ENCODE measurements around the gene GNG7.
"Not testable (repeated sequence)": the region's sequence is repeated elsewhere in the genome, so short reads cannot be mapped to it uniquely, and the experiment has no call there.

The GNG7 gene

DNA sequence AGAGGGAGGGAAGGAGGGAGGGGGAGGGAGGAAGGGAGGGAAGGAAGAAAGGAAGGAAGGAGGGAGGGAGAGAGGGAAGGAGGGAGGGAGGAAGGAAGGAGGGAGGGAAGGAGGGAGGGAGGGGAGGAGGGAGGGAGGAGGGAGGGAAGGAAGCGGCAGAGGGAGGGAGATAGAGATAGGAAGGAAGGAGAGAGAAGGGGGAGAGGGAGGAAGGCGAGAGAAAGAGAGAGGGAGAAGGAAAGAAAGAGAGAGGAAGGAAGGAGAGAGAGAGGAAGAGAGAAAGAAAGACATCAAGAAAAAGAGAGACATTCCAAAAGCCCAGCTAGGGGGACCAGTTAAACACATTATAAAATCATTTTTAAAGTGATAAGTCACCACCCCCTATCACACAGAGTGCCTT is 62.5 kb downstream of the GNG7 start:
- no peak for DNase-seq

DNA sequence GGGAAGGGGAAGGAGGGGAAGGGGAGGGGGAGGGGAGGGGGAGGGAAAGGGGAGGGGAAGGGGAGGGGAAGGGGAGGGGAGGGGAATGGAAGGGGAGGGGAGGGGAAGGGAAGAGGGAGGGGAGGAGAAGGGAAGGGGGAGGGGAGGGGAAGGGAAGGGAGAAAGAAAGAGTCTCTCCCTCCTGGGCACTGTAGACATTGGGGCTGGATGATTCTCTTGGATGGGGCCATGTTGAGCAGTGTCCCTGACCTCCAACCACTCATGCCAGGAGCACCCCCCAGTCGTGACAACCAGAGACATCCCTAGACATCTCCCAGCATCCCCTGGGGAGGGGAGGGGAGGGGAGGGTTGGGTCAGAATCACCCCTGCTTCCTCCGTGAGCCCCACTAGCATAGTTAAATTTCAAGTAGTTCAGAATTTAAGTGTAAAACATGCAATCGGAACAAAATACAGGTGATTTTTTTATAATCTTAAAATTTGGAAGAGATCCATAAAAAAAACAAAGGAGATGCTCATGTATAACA is 64.0 kb downstream of the GNG7 start:
- no peak for DNase-seq

DNA sequence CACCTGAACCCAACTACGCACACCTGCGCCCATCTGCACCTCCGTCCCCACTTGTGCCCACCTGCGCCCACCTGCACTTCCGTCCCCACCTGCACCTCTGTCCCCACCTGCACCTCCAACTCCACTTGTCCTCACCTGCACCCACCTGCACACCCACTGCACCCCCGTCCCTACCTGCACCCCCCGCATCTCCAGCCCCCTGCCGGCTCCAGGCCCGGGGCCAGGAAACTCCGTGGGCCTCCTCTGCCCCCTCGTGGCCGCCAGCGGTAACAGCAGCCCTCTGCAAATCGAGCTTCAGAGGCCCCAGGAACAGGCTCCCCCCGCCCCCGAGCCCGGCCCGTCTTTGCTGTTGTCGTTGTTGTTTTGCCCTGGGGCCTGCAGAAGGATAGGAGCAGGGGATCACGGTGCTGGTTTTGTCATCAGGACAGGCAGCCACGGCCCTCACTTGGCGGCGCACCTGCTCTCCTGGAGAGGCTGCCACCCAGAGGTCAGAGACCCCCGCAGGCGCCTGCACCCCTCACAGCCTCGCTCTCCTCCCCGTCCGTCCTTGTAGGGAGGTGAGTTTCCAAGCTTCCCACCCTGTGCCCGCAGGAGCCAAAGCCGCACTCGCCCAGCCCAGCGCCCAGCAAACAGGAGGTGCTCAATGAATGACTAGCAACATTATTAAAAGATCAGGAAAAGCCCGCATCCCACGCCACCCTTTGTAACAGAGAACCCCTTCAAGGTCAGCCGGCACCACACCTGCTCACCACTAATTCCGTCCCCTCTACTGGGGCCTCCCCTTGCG is 65.4 kb downstream of the GNG7 start:
- DNase-seq: no peak

DNA sequence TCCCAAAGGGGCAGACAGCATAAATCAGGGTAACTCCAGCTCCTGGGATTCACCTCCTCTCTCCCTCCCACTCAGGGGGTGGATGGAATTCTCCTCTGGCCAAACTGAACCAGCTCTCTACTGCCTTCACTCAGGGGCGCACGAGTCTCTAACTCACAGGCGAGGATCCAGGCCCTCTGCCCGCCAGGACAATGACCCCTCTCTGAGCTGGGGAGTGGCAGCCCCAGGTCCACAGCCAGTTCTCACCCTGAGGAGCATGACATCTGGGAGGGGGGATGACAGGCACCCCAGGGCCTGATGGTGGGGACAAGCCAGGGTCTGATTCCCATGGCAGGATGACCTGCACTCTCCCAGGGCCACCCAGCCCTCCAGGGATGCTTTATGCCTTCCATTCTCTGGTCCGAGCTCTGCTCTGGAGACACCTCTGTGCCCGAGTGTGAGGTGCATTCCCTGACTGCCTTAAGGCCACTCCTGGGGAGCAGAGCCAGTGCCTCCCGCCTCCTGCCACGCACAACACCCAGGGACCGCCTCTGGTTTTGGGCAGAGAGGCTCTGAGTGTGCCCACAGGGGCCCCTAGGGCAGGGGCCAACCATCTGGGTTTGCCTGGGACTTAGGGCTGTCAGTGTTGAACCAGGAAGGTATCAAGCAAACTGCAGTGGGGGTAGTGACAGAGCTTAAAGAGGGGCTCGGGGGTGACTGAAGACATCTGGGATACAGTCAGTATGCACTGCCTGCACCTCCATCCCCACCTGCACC is 66.2 kb downstream of the GNG7 start:
- no peak for DNase-seq

DNA sequence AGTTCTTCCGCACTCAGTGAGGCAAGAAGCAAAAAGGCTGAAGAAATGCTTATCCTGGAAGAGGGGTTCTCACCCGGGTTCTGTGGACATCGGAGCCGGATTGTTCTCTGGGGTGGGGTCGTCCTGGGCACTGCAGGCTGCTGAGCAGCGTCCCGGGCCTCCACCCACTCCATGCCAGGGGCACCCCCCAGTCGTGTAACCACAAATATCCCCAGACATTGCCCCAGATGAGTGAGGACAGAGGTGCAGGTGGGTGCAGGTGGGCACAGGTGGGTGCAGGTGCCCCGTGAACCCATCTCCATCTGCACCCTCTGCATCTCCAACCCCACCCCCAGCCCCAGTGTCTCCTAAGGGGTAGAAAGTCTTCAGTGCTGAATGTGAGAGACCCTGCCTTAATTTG is 67.5 kb downstream of the GNG7 start:
- no peak for DNase-seq

DNA sequence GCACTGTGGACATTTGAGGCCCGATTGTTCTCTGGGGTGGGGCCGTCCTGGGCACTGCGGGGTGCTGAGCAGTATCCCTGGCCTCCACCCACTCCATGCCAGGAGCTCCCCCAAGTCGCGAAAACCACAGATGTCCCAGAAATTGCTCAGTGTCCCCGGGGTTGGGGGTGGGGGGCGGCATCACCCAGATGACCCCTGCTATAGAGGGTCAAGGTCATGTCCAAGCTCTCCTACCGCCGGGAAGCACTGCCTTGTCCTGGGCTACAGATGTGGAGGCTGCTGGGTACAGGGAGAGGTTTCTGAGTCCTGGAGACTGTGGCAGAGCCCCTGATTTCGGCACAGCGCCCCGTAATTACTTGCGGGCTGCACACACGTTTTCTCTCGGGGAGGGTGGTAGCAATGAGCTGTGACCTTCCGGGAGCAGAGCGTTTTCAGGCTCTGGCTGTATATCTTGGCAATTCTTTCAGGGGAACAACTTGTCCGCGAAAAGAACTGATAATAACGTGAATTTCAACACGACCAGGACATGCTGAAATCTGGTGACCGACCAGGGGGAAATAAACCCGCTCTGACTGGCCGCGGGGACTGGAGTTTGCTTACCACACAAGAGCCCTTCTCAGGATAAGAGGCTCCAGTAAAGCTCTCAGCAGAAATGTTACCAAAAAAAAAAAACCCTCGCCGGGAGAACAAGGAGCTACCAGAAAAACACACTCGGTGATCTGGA is 68.1 kb downstream of the GNG7 start:
- DNase-seq: peak; percentile 69

DNA sequence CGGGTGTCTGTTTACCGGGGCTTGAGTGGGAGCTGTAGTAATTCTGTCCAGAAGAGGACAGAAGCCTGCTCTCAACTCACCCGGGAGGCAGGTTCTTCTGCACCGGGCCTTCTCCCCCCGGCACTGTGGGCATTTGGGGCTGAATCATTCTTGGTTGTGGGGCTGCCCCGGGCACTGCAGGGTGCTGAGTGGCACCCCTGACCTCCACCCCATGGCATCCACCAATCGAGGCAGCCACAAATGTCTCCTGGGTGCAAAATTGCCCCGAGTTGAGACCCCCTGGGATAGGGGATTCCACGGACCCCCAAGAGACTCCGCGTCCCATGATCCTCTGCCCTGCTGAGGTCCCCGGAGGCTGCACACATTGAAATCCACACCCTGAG is 68.8 kb downstream of the GNG7 start:
- no peak for DNase-seq

DNA sequence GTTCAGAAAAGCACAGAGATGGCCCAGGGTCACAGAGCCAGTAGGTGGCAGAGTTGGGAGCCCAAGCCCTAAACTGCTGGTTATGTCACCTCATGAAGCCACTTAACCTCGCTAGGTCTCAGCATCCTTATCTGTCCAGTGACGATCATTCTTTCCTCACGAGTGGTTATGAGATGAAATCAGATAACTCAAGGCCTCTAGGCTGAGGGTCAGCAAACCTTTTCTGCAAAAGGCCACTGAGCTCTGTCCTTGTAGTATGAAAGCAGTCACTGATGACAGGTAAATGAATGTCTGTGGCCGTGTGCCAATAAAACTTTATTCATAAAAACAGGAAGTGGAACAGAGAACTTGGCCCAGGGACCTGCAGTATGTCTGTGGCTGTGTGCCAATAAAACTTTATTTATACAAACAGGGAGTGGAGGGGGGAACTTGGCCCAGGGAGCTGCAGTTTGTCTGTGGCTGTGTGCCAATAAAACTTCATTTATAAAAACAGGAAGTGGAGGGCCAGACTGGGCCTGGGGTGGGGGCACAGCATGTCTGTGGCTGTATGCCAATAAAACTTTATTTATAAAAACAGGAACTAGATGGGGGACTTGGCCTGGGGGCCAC is 71.2 kb downstream of the GNG7 start:
- no peak for DNase-seq

DNA sequence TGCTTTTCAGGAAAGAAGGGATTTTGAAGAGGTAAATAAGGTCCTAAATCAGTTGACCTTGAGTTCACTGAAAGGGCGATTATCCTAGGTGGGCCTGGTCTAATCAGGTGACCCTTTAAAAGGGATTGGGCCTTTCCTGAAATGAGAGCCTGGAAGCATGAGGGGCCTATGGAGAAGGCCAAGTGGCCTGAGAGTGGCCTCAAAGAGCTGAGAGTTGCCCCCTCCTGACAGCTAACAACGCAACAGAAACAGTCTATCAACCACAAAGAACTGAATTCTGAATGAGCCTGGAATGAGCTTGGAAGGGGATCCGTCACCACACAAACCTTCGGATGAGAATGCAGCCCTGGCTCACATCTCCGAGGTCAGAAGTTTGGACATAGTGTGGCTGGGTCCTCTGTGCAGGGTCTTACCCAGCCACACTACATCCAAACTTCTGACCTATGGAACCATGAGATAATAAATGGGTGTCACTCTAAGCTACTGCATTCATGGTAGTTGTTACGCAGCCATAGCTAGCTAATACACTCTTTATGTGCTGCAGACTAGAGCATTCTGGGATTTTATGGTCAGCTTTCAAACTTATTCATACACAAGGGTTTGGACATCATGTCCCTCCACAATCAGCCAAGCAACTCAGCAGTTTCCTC is 72.0 kb downstream of the GNG7 start:
- DNase-seq: no peak

DNA sequence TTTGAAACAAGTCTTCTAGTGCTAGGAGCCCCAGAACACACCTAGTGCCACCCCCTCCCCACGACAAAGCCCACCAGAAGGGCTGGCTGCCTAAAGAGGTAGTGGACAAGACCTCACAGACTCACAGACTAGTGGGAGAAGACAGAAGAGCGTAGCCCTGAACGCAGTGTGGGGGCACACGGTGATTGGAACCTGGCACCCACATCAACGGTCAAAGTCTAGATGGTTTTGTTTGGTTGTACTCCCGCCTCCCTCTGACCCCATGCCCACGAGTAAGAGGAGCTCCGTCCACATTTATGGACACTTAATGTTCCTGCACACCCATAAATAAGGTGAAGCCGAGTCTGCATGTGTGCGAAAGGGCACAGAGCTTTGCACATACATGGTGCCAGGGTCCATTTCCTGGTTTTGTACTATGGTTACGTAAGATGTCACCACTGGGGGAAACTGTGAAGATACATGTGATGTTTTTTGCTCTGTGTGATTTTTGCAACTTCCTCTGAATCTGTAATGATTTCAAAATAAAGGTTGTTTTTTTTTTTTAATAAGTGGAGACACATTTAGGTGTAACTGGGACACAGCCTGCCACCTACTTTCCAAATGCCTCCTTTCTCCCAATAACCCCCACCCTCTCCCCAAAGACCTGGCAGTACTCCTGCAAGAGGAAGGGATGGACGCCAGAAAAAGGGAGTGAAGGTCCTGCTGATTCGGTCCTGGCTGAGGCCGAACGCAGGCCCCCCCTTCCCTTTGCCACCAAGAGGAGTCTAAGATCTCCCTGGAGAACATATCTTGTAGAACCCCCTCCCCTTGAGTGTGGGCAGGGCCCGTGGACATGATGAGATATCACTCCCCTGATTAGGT is 72.8 kb downstream of the GNG7 start:
- no peak for DNase-seq

DNA sequence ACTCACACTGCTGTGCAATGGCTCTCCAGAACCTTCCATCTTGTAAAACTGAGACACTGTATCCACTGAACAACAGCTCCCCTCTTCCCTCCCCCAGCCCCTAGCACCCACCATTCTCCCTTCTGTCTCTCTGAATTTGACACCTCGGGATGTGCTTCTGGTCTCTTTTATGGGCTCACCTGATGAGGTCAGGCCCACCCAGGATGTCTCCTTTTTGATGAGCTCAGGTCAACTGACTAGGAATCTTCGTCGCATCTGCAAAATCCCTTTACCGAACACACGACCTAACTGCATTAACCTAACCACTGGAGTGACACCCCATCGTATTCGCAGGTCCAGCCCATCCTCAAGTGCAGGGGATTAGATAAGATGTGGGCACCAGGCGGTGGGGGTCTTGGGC is 73.9 kb downstream of the GNG7 start:
- DNase-seq: no peak

DNA sequence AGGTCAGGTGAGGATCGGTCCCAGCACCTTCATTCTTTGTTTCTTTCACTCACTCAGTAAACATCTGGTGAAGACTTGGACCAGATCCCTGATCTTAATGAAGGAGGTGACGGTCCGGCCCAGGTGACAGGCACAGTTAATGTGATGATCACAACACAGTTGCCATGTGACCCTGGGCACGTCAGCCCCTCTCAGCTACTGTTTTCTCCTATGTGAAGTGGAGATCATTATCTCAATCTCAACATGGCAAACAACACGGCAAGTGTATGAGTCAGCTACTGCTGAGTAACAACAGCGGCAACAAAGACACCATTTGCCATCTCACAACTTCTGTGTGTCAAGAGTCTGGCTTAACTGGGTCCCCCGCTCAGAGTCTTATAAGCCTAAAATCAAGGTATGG is 74.6 kb downstream of the GNG7 start:
- no peak for DNase-seq

DNA sequence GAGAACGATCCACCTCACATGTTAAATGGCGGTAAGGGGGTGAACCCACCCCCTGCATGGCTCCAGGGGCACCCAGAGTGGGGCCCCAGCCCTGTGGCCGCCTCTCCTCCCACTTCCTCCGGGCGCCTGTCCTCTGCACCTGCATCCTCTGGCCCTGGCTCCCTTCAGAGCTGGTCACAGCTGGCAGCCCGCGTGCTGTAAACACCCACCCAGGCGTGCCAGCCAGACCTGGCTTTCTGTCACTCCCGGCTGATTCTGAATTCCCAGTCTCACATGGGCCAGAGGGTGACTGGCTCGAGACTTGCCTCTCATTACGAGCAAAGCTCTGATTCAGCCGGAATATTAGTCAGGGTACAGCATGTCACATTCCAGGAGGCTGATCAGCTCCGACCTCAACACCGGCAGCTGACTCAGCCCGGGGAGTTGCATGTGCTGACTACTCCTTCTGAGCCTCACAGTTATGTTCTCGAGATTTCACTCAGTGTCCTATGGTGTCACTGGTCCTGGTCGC is 75.1 kb downstream of the GNG7 start:
- DNase-seq: no peak

DNA sequence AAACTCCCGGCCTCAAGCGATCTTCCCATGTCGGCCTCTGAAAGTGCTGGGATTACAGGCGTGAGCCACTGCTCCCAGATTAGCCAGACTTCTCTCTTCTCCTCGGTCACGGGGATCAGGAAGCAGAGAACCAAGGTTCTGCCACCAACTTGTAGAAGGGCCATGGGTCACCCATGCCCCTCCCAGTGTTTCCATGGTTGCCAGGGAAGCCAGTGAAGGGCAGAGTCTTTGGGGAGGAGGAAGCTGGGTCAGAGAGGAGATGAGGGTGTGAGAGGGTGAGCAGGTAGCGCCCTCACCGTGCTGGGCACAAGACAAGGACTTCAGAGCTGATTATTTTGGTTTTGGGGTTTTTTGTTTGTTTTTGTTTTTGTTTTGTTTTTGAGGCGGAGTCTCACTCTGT is 77.1 kb downstream of the GNG7 start:
- no peak for DNase-seq

DNA sequence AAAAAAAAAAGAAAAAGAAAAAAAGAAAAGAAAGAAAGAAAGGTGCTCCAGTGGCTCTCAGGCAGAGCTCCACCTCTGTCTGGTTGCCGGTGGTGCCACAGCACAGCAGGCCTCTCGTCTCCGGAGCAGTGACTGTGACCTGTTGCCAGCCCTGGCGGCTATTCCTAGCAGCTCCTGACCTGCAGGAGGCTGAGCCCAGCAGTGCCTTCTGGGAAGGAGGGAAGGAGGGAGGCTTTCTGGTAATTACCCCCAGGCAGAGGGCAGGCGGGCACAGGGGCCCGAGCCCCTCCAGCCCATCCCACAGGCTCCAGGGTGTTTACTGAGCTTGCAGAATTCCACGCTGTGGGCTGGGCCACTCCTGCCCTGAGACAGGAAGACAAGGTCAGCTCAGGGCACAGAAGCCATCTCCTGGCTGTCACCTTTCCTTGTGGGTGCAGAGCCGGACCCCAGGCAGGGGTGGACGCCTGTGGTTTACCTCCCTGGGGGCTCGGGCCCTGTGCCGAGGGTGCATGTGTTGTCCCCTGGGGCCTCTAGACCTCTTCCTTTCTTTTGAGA is 77.9 kb downstream of the GNG7 start:
- DNase-seq: peak; percentile 81

DNA sequence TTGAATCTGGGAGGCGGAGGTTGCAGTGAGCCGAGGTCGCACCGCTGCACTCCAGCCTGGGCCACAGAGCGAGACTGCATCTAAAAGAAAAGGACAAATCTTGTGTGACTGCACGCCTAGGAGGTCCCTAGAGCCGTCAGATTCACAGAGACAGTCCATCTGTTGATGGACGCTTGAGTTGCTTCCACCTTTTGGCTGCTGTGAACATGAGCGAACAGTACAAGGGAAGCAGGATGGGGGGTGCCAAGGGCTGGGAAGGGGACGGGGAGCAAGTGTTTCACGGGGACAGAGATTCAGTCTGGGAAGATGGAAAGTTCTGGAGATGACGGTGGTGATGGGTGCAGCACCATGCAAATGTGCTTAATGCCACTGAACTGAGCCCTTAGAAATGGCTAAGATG is 78.7 kb downstream of the GNG7 start:
- DNase-seq: no peak

DNA sequence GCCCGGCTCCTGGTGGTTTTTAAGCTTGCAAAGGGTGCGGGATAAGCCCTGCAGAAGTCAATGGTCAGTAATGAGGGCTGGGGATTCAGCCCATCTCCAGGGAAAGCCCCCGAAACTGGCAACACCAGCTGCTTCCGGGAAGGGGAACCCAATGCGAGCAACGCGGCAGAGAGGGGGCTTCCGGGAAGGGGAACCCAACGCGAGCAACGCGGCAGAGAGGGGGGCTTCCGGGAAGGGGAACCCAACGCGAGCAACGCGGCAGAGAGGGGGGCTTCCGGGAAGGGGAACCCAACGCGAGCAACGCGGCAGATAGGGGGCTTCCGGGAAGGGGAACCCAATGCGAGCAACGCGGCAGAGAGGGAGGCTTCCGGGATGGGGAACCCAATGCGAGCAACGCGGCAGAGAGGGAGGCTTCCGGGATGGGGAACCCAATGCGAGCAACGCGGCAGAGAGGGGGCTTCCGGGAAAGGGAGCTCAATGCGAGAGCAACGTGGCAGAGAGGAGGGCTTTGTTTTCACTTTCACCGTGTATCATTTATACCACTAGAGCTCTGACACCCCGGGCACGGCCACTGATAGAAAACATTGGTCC is 80.0 kb downstream of the GNG7 start:
- DNase-seq: not testable (repeated sequence)

DNA sequence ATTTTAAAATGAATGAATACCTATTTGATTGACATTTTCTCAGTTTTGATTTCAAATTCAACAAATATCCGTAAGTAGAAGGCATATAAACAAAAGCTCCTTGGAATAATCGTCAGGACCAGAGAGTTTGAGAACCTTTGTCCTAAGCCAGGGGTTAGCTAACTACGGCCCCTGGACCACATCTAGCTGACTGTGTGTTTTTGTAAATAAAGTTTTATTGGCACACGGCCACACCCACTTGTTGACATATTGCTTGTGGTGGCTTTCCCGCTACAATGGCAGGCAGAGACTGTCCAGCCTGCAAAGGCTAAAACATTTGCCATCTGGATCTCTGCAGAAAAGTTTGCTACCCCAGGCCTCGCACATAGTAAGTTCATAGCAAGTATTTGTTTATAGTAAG is 83.4 kb downstream of the GNG7 start:
- DNase-seq: no peak

DNA sequence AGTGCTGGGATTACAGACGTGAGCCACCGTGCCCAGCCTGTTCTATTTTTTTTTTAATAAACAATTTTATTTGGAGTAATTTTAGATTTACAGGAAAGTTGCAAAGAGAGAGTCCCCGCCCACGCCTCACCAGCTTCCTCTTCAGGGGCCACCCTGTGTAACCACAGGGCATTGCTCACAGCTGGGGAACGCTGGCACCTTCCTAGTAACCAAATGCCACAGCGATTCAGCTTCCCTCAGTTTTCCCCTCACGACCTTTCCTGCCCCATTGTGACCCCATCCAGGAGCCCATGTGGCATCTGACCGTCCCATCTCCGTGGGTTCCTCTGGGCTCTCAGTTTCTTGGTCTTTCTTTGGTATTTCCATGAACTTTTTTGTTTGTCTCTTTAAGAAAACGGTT is 83.9 kb downstream of the GNG7 start:
- DNase-seq: no peak

DNA sequence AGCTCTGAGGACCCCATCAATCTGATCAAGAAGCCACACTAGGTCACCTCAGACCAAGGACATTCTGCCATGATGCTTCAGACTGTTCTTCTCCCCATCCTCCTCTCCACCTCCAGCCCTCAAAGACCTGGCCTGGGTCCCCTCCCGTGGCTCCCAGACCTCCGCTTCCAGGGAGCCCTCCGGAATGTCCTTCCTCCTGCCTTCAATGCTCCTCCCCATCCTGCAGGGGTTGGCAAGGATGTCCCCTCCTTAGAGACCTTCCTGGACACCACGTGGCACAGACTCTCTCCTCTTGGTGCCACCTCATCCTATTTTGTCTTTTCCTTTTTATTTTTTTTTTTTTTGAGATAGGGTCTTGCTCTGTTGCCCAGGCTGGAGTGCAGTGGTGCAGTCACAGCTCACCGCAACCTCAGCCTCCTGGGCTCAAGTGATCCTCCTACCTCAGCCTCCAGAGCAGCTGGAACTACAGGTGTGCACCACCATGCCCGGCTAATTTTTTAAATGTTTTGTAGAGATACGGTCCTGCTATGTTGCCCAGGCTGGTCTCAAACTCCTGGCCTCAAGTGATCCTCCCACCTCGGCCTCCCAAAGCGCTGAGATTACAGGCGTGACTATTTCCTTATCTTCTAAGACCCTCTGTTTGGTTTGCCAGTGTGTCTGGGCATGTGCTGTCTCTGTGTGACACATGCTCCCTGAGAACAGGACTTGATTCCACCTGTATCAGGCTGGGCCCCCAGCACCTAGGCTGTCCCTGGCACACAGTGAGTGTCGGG is 84.9 kb downstream of the GNG7 start:
- DNase-seq: no peak

All from DMS79 (cell line).